AG04450 (cell line): ENCODE measurements around the gene RFX1. TPM values are rescaled to one million over a fixed set of nuclear protein-coding genes. Genes with fewer than 3 reads are reported as not detected.

Source experiments
- CTCF ChIA-PET: fragments of 300-600, 350-600 bp; formaldehyde crosslinking; extraction: SDS; loops from one replicate; lab custom pipeline; 2022; ENCODE audit warnings: antibody characterized with exemption, inconsistent platforms; lab: Charles Lee
- POLR2A ChIA-PET: fragments of 350-600 bp; formaldehyde crosslinking; extraction: SDS; loops from one replicate; lab custom pipeline; 2021; ENCODE audit warnings: antibody characterized with exemption, inconsistent platforms; lab: Yijun Ruan, JAX
- DNase-seq: peaks from one replicate; pipeline ENCODE4 v3.0.0-alpha.2; 2011; ENCODE audit warnings: low read depth, low spot score
- H3K27ac ChIP-seq: one replicate; pipeline ENCODE4 v1.5.1; 2012; ENCODE audit warnings: low read depth, low read length, control low read depth
- H3K27me3 ChIP-seq: one replicate; pipeline ENCODE4 v1.6.0; 2012; ENCODE audit warnings: low read length; ENCODE audit not compliant: control insufficient read depth, insufficient read depth
- H3K4me3 ChIP-seq: 2 replicates; pipeline ENCODE4 v1.5.1; 2011; ENCODE audit warnings: mild to moderate bottlenecking, low read depth, low read length, control low read depth
- H3K9me3 ChIP-seq: 2 replicates; pipeline ENCODE4 v1.5.1; 2012; ENCODE audit warnings: low read length; ENCODE audit not compliant: control insufficient read depth, insufficient read depth
- CTCF ChIP-seq: IDR thresholded peaks from 2 replicates; pipeline ENCODE4 v1.5.1; 2011; ENCODE audit warnings: low read depth, low read length, control low read depth, inconsistent platforms
- polyA plus RNA-seq: library from polyadenylated mRNA; depleted of rRNA; stranded (reverse); fragments of >200 nt; gene quantifications from 2 replicates; pipeline ENCODE4 v1.2.3, GENCODE V29; 2011

The RFX1 gene
- polyA plus RNA-seq, 1 experiment, result 0.38 TPM

GRCh38 chr19:14019100-14019499, 13.0 kb upstream of the RFX1 start:
- ChIA-PET POLR2A (interaction anchor here (0.7 kb wide), 1 partner anchor 62 kb away, joined by 10 read pairs; no protein-coding TSS in a partner anchor), CTCF (interaction anchor here (0.5 kb wide), 1 partner anchor 489 kb away, joined by 3 read pairs; no protein-coding TSS in a partner anchor)
- H3K9me3 ChIP-seq, result no peaks in the 10 kb centered on the region
- no peaks in the 10 kb centered on the region for H3K27me3 ChIP-seq
- no peak for TF ChIP-seq CTCF
- H3K4me3 ChIP-seq, result no peak overlapping the region
- no peak for DNase-seq
- no peak overlapping the region for H3K27ac ChIP-seq

GRCh38 chr19:14015524-14016035, 9.5 kb upstream of the RFX1 start:
- DNase-seq, result no peak
- CTCF ChIA-PET, result interaction anchor here (0.7 to 1.2 kb wide), 2 partner anchors 34 to 60 kb away, joined by 3 read pairs; no protein-coding TSS in a partner anchor
- H3K27me3 ChIP-seq, result no peaks in the 10 kb centered on the region
- POLR2A ChIA-PET, result no interaction called here
- H3K27ac ChIP-seq, result no peak overlapping the region
- H3K9me3 ChIP-seq, result no peaks in the 10 kb centered on the region
- no peak for TF ChIP-seq CTCF
- H3K4me3 ChIP-seq, result no peak overlapping the region

GRCh38 chr19:14012378-14012915, 6.3 kb upstream of the RFX1 start:
- H3K27ac ChIP-seq, result no peak overlapping the region
- no peaks in the 10 kb centered on the region for H3K27me3 ChIP-seq
- DNase-seq, result no peak
- H3K4me3 ChIP-seq, result no peak overlapping the region
- ChIA-PET POLR2A (no interaction called here), CTCF (no interaction called here)
- H3K9me3 ChIP-seq, result no peaks in the 10 kb centered on the region
- no peak for TF ChIP-seq CTCF

- ChIA-PET POLR2A (interaction anchor here (0.6 to 1.8 kb wide), 8 partner anchors 14 to 498 kb away, joined by 3 to 8 read pairs (median 3); no protein-coding TSS in a partner anchor), CTCF (interaction anchor here (0.7 kb wide), 1 partner anchor 67 kb away, joined by 4 read pairs; no protein-coding TSS in a partner anchor)
- no peak for DNase-seq
- H3K27me3 ChIP-seq, result no peaks in the 10 kb centered on the region
- H3K27ac ChIP-seq, result peak overlapping the region; percentile 94
- H3K9me3 ChIP-seq, result no peaks in the 10 kb centered on the region; the same call in 1 of the 2 replicates
- peak overlapping the region; percentile 75 for H3K4me3 ChIP-seq
- no peak for TF ChIP-seq CTCF
These were observed 844 bp upstream of the RFX1 start for GRCh38 chr19:14006766-14007562.
